Measurements from ENCODE around the gene KISS1R. TPM values are rescaled to one million over a fixed set of nuclear protein-coding genes. Genes with fewer than 3 reads are reported as not detected.
A peak's percentile ranks its signal among the peaks of the same experiment; 100 is the strongest.

KISS1R gene
- total and polyA plus RNA-seq, 2 of the 4 experiments (the other 2 are of a cell fraction), result not detected

- Histone ChIP-seq H3K9me3 (ENCODE audit: control insufficient read depth, insufficient read depth, low read length) (no peaks in the 10 kb centered on the region), H2BK15ac (ENCODE audit: low read depth, low read length) (no peak overlapping the region), H3K14ac (replicated peaks; ENCODE audit: low read depth, low read length) (no peak overlapping the region), H4K20me1 (ENCODE audit: insufficient read depth, low read length) (peaks cover 27% of the 10 kb centered on the region; the same call in 1 of the 2 replicates), H3K36me3 (ENCODE audit: control insufficient read depth, insufficient read depth, low read length) (peaks cover 71% of the 10 kb centered on the region), H3K9me1 (ENCODE audit: insufficient read depth, low read length) (peaks cover 6% of the 10 kb centered on the region; the same call in 1 of the 2 replicates), H3K56ac (ENCODE audit: extremely low read depth, insufficient read depth, low read length) (no peak overlapping the region), H2BK20ac (ENCODE audit: low read depth, low read length) (no peak overlapping the region), H2AK9ac (replicated peaks; ENCODE audit: low read depth, low read length, poor library complexity) (peak overlapping the region; percentile 61), H3K4me2 (ENCODE audit: low read depth, low read length) (no peak overlapping the region), H3K79me1 (ENCODE audit: low read depth in 1 of 2, low read length in 2 of 2) (peaks cover 46 to 78% of the 10 kb centered on the region in 2 experiments), H4K8ac (ENCODE audit: low read depth in 2 of 2, low read length in 2 of 2) (0 out of 4 replicates have a peak overlapping the region, but pooled peaks of 1 of the 2 experiments have one; percentile 25), H2AFZ (replicated peaks; ENCODE audit: low read length, poor library complexity) (no peak overlapping the region), H3K23ac (ENCODE audit: low read depth, low read length) (no peak overlapping the region), H4K91ac (ENCODE audit: insufficient read depth, low read depth, low read length) (no peak overlapping the region; the same call in 1 of the 2 replicates), H3K27ac (ENCODE audit: insufficient read depth, low read length) (peak overlapping the region; percentile 3; the same call in 1 of the 2 replicates), H2BK120ac (ENCODE audit: low read depth, low read length) (0 out of 2 replicates have a peak overlapping the region, but pooled peaks have one; percentile 8), H3K18ac (ENCODE audit: low read depth, low read length) (no peak overlapping the region), H3K4ac (ENCODE audit: low read depth, low read length) (no peak overlapping the region), H3K9ac (ENCODE audit: low read depth, low read length) (no peak overlapping the region), H3K27me3 (ENCODE audit: control insufficient read depth, insufficient read depth, low read length) (no peaks in the 10 kb centered on the region), H2BK5ac (ENCODE audit: low read depth, low read length, poor library complexity, severe bottlenecking) (no peak overlapping the region), H2AK5ac (ENCODE audit: low read depth, low read length) (peak overlapping the region; percentile 86; the same call in 1 of the 2 replicates), H3K4me3 (ENCODE audit: insufficient read depth, low read depth, low read length) (no peak overlapping the region), H4K5ac (ENCODE audit: low read depth, low read length) (no peak overlapping the region), H3K4me1 (ENCODE audit: control insufficient read depth, insufficient read depth, low read length) (peaks cover 7% of the 10 kb centered on the region)
- in situ Hi-C loops (cut with MboI; ENCODE audit: low sequenced_read_pairs), result no loop called here
- no TSS peak for BruUV-seq (replicated peaks)
- WGBS, 2 experiments (ENCODE audit: extremely low coverage in 2 of 2, insufficient read length in 1 of 2), result 87% methylated on average over 17 of the region's 31 CpGs; no CpG with 5 or more reads in 1 of the 2 experiments
- TF ChIP-seq NFE2L2 (IDR thresholded peaks at IDR 0.05; ENCODE audit: low read depth, low read length) (no peak), ELK1 (IDR thresholded peaks at IDR 0.05; ENCODE audit: borderline replicate concordance, low read depth, low read length) (no peak), MAZ (IDR thresholded peaks at IDR 0.05; ENCODE audit: borderline replicate concordance, low read depth, low read length) (no peak), FOS (IDR thresholded peaks at IDR 0.05; ENCODE audit: low read depth, low read length) (no peak), RFX5 (IDR thresholded peaks at IDR 0.05; ENCODE audit: low read depth, low read length) (no peak), POLR2A (IDR thresholded peaks at IDR 0.05; ENCODE audit: low read depth, low read length) (no peak), MXI1 (IDR thresholded peaks at IDR 0.05; ENCODE audit: borderline replicate concordance, low read depth, low read length) (no peak), SMC3 (IDR thresholded peaks at IDR 0.05; ENCODE audit: low read depth, low read length) (no peak), CTCF (conservative IDR thresholded peaks at IDR 0.05; ENCODE audit: low read depth, low read length) (no peak), RAD21 (IDR thresholded peaks at IDR 0.05; ENCODE audit: low read length) (no peak), RCOR1 (IDR thresholded peaks at IDR 0.05; ENCODE audit: insufficient replicate concordance, low read length) (no peak)
- no peak for DNase-seq
- CTCF ChIA-PET, result no interaction called here
- intact Hi-C loops (cut with micrococcal nuclease), result loop anchor here (2.0 kb wide), 1 partner anchor 30 kb away; no protein-coding TSS in a partner anchor
- no peak for ATAC-seq (ENCODE audit: low read depth)
- dilution Hi-C loops (cut with HindIII; ENCODE audit: low sequenced_read_pairs, unreplicated experiment), result no loop called here
- POLR2A ChIA-PET (ENCODE audit: unreplicated experiment), result no interaction called here
These were observed 45.7 kb downstream of the KISS1R start for GRCh38 chr19:962683-963400.

All from IMR-90 (cell line).